Measurements from ENCODE around the gene CHD5.

Gene CHD5

DNA sequence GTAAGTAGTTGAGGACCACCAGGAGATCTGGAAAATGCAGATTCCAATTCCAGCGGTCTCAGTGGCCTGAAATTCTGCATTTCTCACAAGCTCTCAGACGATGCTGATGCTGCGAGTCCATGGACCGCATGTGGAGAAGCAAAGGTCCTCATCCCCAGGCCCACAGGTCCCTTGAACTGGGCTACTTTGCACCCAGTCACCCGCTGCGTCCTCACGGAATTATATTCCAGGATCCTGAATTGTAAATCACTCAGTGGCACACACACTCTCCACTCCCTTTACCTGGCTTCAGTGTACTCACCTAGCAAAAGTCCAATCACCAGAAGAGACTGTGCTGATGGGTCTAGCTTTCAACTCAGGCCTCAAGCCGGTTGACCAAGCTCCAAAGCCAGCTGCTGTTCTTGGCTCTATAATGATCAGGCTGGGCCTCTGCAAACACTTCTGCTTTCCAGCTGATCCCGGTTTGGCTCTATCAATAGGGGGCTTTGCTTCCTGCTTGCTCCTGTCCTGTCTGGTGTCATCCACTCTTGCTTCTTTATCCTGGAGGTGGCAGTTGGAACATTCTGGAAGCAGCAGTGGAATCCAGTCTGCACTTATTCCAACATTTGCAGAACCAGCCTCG is 20.2 kb upstream of the CHD5 start:
- DNase-seq: peak; percentile 70

DNA sequence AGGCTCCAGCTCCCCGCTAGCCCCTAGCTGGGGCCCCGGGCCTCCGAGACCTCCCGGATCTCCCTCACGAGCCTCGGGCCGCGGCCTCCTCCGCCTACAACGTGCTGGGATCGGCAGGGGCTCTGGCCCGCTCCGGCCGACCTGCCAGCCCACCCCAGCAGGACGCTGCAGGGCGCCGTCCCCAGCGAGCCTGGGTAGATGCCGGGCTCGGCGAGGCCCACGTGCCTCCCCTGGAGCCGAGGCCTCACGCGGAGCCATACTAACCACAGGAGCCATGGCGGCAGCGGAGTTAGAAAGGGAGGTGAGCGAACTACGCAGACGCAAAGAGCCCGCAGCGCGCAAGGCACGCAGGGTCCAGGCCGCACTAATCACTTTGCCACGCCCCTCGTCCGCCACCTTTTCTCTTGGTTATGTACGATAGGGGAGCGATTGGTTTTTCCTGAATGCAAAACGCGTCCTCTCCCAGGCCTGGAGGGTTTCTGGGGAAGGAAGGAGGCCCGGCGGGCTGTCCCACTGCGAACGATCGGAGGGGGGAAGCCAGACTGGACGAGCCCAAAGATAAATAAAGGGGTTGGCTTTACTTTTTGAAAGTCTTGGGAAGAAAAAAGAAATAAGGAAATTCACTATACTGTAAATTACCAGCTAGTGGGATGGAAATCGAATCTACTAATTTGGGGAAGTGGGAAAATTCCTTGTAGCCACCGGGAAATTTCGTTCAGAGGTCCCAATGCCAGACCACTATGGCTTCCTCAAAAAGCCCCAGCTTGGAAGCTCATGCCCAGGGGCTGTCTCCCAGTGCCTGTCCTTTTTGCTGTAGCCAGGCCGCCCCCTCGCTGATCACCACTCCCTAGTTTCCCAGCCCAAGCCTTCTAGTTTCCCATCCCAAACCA is 19.4 kb upstream of the CHD5 start, which contains the start of gene RPL22:
TSS of gene RPL22 (minus strand) at position 298 of the 890 bp plus-strand sequence. CDS start at position 276, 22 bp downstream.
- peak; percentile 100 for DNase-seq

DNA sequence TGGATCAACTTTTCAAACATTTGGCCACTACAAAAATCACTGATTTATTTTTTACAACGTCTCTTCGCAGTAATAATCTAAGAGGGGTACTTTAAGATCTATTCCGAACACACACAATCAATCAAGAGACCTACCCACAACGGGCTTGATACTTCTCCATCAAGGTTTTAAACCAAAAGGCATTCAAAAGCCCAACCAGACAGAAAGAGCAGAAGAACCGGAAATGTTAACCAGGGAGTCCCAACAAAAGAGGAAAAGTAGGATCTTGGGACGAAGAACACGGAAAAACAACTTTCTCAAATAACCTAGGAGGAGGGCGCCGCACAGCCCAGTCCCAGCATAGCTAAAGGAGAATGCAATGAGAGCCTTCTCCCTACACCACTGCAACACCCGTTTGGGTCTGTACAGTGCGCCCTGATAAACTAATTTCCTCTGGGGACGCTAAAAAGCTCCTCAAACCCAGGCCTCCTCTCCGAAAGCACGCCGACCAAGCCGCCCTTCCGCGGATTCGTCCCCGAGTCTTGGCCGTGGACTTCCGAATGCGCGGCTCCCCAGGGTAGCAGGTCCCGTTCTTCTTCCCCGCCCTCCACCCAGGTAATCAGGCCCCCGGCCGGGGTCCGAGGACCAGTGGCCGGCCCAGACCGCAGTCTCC is 18.7 kb upstream of the CHD5 start:
- DNase-seq: peak; percentile 70

DNA sequence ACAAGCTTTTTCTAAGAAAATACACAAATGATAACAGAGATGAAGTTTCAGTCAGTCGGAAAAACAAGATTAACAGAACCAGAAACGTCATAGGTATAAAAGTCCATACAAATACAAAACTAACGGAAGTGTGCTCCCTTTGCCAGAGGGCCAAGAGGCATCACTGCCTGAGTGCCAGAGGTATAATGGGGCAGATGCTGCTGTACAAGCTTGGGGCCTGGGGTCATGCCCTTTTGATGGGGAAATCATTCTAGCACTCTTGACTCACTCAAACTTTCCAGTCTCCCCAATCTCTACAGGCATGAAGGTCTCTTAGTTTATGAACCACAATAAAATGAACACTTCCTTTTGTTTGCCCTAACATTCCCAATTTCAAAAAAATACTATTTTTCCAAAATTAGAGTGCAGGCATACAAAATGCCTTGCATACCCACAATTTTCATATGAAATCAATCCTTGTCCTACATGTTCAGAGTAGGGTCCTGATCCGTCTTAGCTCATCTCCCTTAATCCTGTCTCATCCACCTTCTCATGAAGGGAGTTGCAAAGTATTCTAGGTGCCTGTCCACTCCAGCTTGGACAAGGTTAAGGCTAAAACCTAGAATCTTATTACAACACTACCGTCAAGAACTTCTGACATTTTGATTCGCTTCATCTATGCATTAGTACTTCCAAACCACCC is 17.8 kb upstream of the CHD5 start:
- no peak for DNase-seq

DNA sequence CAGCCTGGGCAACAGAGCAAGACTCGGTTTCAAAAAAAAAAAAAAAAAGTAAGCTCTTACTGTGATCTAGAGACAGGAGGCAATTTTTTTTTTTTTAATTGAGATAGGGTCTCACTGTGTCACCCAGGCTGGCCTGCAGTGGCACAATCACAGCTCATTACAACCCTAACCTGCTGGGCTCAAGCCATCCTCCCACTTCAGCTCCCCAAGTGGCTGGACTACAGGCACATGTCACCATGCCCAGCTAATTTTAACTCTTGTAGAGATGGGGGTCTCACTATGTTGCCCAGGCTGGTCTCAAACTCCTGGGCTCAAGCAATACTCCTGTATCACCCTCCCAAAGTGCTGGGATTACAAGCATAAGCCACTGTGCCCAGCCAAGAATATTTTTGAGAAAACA is 11.8 kb upstream of the CHD5 start:
- DNase-seq: no peak

DNA sequence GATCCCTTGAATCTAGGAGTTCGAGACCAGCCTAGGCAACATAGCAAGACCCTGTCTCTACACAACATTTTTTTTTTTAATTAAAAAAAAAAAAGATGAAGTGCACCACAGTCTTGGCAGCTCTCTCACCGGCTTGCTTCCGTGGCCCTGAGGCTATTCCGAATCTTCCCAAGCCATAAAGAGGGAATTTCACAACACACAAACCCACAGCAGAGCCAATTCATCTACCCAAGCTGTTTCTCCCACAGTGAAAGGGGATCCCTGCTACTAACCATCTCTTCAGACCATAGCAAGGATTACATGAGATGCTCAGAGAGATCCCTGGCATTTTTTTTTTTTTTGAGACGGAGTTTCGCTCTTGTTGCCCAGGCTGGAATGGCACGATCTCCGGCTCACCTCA is 8.3 kb upstream of the CHD5 start:
- DNase-seq: no peak

DNA sequence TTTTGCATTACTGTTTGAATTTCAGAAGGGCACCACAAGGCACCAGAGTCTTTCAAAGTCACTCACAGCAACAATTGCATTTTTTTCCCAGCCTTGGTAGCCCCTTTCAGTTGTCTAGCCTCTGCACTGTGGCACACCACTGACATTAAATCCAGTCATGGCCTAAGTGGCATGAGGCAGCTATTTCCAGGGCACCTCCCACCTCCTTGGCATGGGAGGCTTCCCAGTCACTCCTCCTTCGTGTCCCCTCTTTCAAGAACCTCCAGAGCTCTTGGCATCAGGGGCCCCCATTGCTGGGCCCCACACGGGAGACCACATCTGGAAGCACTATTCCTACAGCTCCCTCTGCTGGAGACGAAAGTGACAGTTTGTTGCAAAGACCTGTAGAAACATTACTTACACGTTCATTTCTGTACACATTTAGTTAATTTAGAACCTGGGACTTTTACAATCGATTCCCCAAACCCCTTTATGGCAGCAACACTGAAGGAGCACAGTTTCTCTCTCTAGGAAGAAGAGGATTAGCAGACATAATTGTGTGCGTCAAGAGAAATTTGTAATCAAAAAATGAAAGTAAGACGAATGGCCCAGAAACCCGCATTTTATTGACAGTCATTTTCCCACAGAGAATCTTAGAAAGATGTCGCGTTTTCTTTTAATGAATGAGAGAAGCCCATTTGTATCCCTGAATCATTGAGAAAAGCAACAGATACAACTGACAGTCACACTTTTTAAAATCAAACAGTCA is 5.7 kb upstream of the CHD5 start:
- peak; percentile 76 for DNase-seq

DNA sequence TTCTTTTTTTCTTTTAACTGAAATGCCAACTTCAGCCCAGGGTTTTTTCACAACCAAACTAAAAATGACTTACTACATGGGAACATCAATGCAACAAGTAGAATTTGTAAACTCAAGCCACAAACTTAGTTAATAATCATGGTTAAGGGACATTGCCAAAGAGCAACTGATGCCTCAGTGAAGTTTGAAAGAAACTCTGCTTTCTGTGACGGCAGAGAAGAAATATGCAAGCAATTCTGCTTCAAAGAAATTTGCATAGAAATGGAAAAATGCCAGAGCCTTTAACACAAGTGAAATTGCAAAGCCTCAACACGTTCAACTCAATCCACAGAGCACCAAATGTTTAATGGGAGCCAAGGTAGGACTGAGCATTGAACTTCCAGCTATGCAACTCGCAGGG is 5.0 kb upstream of the CHD5 start:
- no peak for DNase-seq

DNA sequence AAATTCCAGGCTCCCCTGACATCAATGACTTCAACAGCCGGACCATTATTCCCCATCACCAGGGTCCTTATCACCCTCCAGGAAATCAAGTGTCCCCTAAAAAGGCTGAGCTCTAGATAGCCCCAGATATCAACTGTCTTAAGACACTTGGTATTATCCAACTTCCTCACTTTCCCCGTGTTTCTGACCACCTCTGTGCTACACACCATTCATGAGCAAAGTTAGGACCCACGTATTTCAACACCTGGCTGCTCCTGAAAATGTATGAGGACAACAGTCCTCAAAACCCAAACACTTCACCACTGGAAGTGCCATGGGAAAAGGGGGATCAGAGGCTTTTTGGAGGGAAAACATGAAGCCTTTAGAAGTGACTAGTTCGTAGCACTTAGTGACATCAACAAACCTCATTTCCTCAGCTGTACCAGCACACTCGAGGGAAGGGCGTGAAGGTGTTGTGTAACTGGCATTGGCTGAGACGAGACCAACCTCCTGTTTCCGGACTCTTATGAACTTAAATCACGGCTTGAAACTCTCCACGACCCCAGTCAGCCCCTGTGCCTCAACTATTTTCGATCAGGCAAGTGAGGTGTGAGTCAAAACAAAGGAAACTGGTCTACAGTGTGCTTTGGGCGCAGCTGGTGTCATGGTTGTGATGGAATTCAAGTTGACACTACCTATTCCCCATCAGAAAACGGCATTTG is 4.1 kb upstream of the CHD5 start:
- DNase-seq: no peak

DNA sequence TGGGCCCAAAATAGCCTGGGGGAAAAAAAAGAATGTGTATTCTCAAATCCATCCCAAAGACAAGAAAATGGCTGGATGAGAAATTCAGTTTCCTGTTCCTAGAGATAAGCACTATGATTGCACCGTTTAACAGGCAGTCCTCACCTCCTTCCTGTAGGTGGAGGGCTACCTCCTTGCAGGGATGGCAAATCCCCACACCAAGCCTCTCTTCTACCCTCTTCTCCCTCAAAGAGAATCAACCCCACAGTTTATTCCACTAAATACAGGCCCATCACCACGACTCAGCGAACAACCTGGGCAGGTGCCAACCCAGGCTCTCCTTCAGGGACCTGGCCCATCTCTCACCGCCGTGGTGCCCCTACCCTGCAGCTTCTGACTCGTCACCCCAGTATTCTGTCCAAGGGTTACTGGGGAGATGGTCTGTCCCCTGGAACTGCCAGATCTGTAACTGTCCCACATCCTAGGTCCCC is 3.4 kb upstream of the CHD5 start:
- peak; percentile 59 for DNase-seq

DNA sequence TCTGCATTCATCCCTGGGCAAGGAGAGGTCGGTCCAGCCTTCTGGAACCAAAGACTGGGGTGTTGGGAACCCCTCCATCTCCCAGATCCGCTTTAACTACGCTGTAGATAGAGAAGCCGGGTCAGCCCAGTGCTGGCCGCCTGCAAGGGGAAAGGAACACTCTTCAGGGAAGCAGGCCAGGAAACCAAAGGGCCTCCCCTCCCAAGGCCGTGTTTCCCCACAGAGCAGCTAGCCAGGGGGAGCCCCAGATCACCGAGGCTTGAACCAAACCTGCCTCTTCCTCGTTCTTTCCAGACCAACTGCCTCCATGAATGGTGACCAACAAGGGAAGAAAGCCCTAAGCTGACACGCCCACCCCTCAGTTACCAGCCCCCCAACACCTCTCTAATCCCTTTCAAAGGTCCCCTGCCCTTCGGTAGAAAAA is 1.2 kb upstream of the CHD5 start:
- no peak for DNase-seq

DNA sequence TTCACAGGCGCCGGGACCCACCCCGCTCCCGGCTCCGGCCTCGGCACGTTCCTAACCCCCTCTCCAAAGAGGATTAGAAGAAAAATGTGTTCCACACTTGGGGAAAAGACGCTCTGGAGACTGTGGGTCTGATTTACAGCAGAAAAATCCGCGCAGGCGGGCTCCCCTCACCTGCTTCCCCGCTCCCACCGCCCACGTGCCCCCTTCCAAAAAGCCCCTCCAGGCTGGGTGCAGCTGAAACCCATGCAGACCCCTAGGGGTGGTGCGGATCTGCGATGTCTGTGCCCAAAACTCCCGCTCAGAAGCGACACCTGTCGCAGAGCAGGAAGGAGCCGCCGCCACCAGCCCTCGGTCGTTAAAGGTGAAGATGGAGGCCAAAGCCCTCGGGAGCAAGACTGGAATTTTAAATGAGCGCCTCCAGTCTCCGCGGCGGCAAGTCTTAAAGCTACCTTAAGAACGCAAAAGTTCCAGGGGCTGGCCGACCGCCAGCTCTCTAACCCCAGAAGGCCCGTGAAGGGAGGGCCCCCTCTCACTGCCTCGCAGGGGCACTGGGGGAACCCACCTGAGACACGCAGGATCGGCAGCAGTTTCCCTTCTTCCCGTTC is 688 bp upstream of the CHD5 start:
- DNase-seq: no peak

DNA sequence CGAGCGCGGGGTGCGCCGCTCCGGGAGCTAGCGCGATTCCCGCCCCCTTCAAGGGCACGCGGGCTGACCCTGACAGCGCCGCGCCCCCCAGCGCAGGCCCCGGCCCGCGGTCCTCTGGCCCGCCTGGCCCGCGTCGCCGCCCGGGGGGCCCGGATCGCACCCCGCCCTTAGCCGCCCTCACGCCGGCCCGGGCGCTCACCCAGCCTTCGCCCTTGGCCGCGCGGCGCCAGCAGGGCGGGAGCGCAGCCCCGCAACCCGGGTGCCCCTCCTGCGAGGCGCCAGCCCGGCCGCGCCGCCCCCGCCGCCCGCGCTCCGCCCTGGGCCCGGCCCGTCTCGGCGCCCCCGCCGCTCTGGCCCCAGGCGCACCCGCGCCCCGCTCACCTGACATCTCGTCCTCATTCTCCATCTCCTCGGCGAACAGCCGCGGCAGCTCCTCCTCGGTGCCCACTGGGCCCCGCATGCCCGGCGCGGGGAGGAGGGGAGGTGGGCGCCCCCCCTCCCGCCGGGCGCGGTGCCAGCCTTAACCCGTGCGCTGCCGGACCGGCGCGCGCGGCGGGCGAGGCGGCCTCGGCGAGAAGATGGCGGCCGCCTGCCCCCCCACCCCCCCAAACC is 451 bp downstream of the CHD5 start:
- DNase-seq: no peak

DNA sequence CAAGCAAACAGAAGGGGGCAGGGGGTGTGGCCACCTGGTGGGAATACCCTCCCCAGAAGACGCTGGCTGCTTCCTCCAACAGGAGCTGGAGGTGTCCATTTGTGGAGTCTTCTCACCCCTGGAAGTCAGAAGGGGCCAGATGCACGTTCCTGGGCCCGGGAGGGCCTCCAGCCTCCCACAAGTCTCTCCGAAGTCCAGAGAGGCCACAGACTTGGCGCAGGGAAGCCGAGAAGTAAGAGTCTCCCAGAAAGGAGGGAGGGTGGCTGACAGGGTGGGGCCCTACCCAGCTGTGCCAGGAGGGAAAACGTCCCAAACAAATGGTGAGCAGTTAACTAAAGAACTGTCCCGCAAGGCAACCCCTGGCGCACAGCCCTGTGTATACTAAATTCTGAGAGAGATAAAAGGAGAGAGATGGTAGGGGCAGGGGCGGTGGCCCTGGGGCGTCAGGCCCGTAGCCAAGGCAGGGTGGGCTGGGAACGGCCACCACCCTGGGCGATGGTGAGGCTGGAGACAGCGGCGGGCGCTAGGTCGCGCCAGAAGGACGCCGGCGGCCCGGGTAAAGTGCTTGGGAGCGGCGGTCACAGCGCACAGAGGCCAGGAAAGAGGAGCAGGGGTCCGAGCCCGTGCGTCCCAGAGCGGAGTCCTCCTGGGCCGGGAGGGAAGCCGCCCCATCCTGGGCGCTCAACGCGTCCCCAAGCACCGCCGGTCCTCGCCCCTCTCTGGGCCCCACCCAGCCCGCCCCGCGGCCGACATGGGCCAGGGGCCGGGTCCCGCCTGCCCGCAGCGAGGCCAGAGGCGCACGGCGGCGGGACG is 1.2 kb downstream of the CHD5 start:
- no peak for DNase-seq

DNA sequence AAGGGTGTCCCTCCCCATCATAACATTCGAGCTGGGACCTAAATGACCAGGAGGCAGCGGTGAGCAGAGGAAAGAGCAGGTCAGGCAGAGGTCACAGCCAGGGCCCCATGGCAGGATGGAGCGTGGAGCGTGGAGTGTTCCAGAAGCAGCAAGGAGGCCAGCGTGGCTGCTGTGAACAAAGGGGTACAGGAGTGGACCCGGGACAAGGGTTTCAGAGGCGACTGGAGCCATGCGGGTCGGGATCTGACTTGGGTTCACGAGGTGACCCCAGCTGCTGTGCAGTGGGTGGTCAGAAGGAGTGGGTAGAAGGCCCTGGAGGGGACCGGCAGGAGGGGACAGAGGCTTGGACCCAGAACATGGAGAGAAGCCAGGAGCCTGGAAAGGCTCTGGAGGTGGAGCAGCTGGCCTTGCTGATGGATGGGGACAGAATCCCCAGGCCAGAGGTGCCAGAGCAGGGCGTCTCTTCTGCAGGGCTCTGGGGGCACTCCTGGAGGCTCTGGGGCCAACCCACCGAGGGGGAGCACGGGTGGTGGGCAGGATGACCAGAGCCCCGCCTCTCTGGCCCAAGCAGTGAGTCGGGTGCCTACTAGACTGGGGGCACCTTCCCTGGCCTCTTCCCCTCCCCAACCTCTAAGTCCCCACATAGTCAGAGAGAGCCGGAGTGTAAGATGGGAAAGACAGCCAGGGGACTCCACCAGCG is 2.3 kb downstream of the CHD5 start:
- no peak for DNase-seq

DNA sequence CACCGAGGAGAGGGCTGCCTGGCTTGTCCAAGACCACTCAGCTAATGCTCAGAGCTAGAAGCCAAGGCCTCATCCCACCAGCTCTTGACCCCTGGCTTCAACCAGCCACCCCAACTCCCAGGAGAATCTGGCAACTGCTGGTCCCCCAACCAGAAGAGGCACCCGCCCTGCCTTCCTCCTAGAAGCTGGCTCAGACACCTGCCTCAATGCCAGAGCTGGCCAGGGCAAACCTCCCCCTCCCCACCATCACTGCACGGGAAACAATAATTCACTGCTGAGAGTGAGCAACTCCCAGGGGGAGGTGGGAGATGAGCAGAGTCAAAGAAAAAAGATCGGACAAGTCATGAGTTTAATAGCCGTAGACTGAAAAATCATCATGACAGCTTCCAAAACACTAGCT is 3.3 kb downstream of the CHD5 start:
- DNase-seq: no peak

DNA sequence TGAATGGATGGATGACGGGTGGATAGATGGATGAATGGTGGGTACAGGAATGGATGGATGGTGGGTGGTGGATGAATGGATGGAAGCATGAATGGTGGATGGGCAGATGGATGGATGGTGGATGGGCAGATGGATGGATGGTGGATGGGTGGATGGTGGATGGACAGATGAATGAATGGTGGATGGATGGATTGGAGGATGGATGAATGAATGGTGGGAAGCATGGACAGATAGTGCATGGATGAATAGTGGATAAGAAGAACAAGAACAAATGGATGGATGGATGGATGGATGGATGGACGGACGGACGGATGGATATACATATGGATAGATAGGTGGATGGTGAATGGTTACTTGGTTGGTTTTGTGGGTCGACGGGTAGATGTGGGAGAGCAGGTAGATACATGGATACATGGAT is 4.7 kb downstream of the CHD5 start:
- DNase-seq: no peak

DNA sequence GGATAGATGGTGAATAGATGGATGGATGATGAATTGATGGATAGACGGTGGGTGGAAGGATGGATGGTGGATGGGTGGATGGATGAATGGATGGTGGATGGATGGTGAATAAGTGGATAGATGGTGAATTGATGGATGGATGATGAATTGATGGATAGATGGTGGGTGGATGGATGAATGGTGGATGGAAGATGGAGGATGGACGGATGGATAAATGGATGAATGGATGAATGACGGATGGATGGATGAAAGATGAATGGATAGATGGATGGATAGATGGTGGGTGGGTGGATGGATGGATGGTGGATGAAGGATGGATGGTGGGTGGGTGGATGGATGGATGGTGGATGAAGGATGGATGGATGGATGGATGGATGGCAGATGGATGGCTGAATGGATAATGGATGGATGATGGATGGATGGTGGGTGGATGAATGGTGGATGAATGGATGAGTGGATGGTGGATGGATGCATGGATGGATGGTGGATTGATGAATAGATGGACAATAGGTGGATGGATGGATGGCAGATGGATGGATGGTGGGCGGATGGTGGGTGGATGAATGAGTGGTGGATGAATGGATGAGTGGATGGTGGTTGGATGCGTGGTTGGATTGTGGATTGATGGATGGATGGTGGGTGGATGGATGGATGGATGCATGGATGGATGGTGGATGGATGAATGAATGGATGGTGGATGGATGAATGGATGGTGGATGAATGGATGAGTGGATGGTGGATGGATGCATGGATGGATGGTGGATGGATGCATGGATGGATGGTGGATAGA is 5.3 kb downstream of the CHD5 start:
- no peak for DNase-seq

All from NCI-H510A treated with DMSO at 0.1 percent for 48 hours (cell line).